DOHH2 (cell line): ENCODE data around the gene TMEM139.

Experiments used
- H3F3A ChIP-seq: fragments of 200-600 bp; sonication (generic), shearing (Covaris generic); 2 replicates; pipeline ENCODE4 v1.6.0; 2016; ENCODE audit warnings: antibody characterized with exemption, mild to moderate bottlenecking; ENCODE audit not compliant: control insufficient read depth, insufficient read depth
- H3K27ac ChIP-seq: fragments of 200-600 bp; sonication (generic); 2 replicates; pipeline ENCODE4 v1.5.1; 2014; ENCODE audit warnings: low read depth, mild to moderate bottlenecking, low read length, moderate library complexity
- H3K27me3 ChIP-seq: fragments of 200-600 bp; sonication (generic); 2 replicates; pipeline ENCODE4 v1.6.1; 2014; ENCODE audit warnings: mild to moderate bottlenecking, low read length, mixed read lengths; ENCODE audit not compliant: control insufficient read depth
- H3K36me3 ChIP-seq: fragments of 200-600 bp; sonication (generic); 2 replicates; pipeline ENCODE4 v1.6.1; 2014; ENCODE audit warnings: mild to moderate bottlenecking, low read length, moderate library complexity, mixed read lengths; ENCODE audit not compliant: control insufficient read depth
- H3K4me1 ChIP-seq: fragments of 200-600 bp; sonication (generic); 2 replicates; pipeline ENCODE4 v1.6.1; 2014; ENCODE audit warnings: mild to moderate bottlenecking, low read length, mixed read lengths; ENCODE audit not compliant: control insufficient read depth
- H3K4me2 ChIP-seq: fragments of 200-600 bp; sonication (generic); 2 replicates; pipeline ENCODE4 v1.6.0; 2014; ENCODE audit warnings: mild to moderate bottlenecking, low read length, moderate library complexity
- H3K4me3 ChIP-seq: fragments of 200-600 bp; sonication (generic); 2 replicates; pipeline ENCODE4 v1.5.1; 2014; ENCODE audit warnings: mild to moderate bottlenecking, low read length, mixed read lengths
- H3K79me2 ChIP-seq: fragments of 200-600 bp; sonication (generic); 2 replicates; pipeline ENCODE4 v1.6.1; 2014; ENCODE audit warnings: mild to moderate bottlenecking, low read length, mixed read lengths; ENCODE audit not compliant: control insufficient read depth
- H3K9me2 ChIP-seq: fragments of 200-600 bp; sonication (generic); replicated peaks from 2 replicates; pipeline ENCODE4 v1.6.1; 2014; ENCODE audit warnings: mild to moderate bottlenecking, low read length, mixed read lengths; ENCODE audit not compliant: control insufficient read depth
- H3K9me3 ChIP-seq: fragments of 200-600 bp; sonication (generic); 2 replicates; pipeline ENCODE4 v1.6.1; 2014; ENCODE audit warnings: antibody characterized with exemption, low read length, mixed read lengths; ENCODE audit not compliant: control insufficient read depth, insufficient read depth
- H4K20me1 ChIP-seq: fragments of 200-600 bp; sonication (generic); 2 replicates; pipeline ENCODE4 v1.6.0; 2014; ENCODE audit warnings: low read depth, mild to moderate bottlenecking, antibody characterized with exemption, low read length, moderate library complexity; ENCODE audit not compliant: control insufficient read depth, insufficient read depth
- CTCF ChIP-seq: fragments of 200-600 bp; sonication (generic); IDR thresholded peaks from one replicate; pipeline ENCODE4 v1.5.1; 2014; ENCODE audit warnings: antibody characterized with exemption, mild to moderate bottlenecking, low read depth, low read length; ENCODE audit not compliant: poor library complexity, severe bottlenecking
- EZH2phosphoT487 ChIP-seq: fragments of 200-600 bp; sonication (generic); IDR thresholded peaks from 2 replicates; pipeline ENCODE4 v1.6.1; 2017; ENCODE audit warnings: borderline replicate concordance, mild to moderate bottlenecking, antibody characterized with exemption, low read length, moderate library complexity, mixed read lengths

The TMEM139 gene

DNA sequence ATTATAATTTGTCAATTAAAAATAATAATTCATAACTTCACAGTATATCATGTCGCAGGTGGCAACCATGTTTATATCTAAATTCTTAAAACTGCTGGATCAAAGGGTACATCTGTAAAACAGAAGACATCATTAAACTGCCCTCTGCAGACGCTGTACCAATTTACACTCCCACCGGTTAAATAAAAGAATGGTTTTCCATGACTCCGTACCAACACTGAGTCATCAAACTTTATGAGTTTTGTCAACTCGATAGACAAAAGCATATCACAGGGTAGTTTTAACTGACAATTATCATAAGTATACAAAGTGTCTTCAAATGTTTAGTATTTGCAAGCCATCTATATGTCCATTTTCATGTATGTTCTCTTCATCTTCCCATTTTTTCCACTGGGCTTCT lies 27.3 kb upstream of the TMEM139 start:
- no peak for TF ChIP-seq CTCF
- H3K4me2 ChIP-seq: no peak overlapping the region; the same call in 1 of the 2 replicates
- H3K4me1 ChIP-seq: peaks cover 51% of the 10 kb centered on the region
- peaks cover 12% of the 10 kb centered on the region for H3F3A ChIP-seq
- H3K36me3 ChIP-seq: no peaks in the 10 kb centered on the region
- H3K4me3 ChIP-seq: no peak overlapping the region
- no peaks in the 10 kb centered on the region for H3K79me2 ChIP-seq
- no peaks in the 10 kb centered on the region for H3K27me3 ChIP-seq
- no peaks in the 10 kb centered on the region for H4K20me1 ChIP-seq
- no peaks in the 10 kb centered on the region for H3K9me2 ChIP-seq
- 0 out of 2 replicates have a peak, but pooled peaks cover 3% of the 10 kb centered on the region for H3K9me3 ChIP-seq
- H3K27ac ChIP-seq: no peak overlapping the region

- 0 out of 2 replicates have a peak overlapping the region, but pooled peaks have one; percentile 15 for H3K27ac ChIP-seq
- no peaks in the 10 kb centered on the region for H3K9me3 ChIP-seq
- no peaks in the 10 kb centered on the region for H4K20me1 ChIP-seq
- peaks cover 55% of the 10 kb centered on the region for H3K4me1 ChIP-seq
- no peaks in the 10 kb centered on the region for H3K9me2 ChIP-seq
- H3K36me3 ChIP-seq: peaks cover 5% of the 10 kb centered on the region; the same call in 1 of the 2 replicates
- H3F3A ChIP-seq: peaks cover 12% of the 10 kb centered on the region
- peak overlapping the region; percentile 55 for H3K4me2 ChIP-seq
- TF ChIP-seq CTCF (no peak), EZH2phosphoT487 (no peak)
- no peaks in the 10 kb centered on the region; the same call in 1 of the 2 replicates for H3K27me3 ChIP-seq
- H3K79me2 ChIP-seq: peaks cover 5% of the 10 kb centered on the region
- peak overlapping the region; percentile 33 for H3K4me3 ChIP-seq
These were observed 25.9 kb upstream of the TMEM139 start for GRCh38 chr7:143258831-143259230.

DNA sequence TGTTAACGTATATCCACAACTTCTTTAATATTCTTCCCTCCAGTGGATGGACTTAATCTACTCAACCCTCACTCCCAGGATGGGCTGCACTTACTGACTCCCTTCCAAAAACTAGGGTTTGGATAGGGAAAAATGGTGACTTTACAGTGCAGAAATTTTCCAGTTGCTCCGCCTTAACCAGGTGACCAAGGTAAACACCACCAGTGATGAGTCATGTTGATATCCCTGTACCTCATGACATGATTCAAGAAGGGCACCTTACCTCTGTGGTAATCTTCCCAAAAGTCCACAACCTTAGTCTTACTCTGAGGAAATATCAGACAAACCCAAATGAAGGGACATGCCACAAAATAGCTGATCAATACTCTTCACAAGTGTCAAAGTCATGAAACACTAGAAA lies 25.0 kb upstream of the TMEM139 start:
- H3F3A ChIP-seq: peaks cover 12% of the 10 kb centered on the region
- no peak for TF ChIP-seq EZH2phosphoT487
- TF ChIP-seq CTCF: no peak
- no peaks in the 10 kb centered on the region for H3K9me2 ChIP-seq
- peaks cover 15% of the 10 kb centered on the region for H3K79me2 ChIP-seq
- no peak overlapping the region for H3K4me3 ChIP-seq
- peak overlapping the region; percentile 55 for H3K4me2 ChIP-seq
- H3K27me3 ChIP-seq: no peaks in the 10 kb centered on the region; the same call in 1 of the 2 replicates
- no peak overlapping the region for H3K27ac ChIP-seq
- H4K20me1 ChIP-seq: no peaks in the 10 kb centered on the region
- H3K36me3 ChIP-seq: peaks cover 10% of the 10 kb centered on the region
- H3K9me3 ChIP-seq: no peaks in the 10 kb centered on the region
- peaks cover 64% of the 10 kb centered on the region for H3K4me1 ChIP-seq

GRCh38 chr7:143261901-143262300 lies 22.9 kb upstream of the TMEM139 start:
- Histone ChIP-seq H3K4me2 (no peak overlapping the region), H3F3A (0 out of 2 replicates have a peak, but pooled peaks cover 5% of the 10 kb centered on the region), H3K27me3 (no peaks in the 10 kb centered on the region; the same call in 1 of the 2 replicates), H3K27ac (no peak overlapping the region), H3K9me3 (no peaks in the 10 kb centered on the region), H3K36me3 (peaks cover 28% of the 10 kb centered on the region), H3K79me2 (peaks cover 20% of the 10 kb centered on the region), H3K4me3 (no peak overlapping the region), H3K4me1 (peaks cover 55% of the 10 kb centered on the region), H4K20me1 (no peaks in the 10 kb centered on the region), H3K9me2 (no peaks in the 10 kb centered on the region)
- TF ChIP-seq EZH2phosphoT487 (no peak), CTCF (no peak)
